GM23338 (cell line): ENCODE data around the gene FOXF1. TPM values are rescaled to one million over a fixed set of nuclear protein-coding genes. Genes with fewer than 3 reads are reported as not detected.

Experiments used
- ATAC-seq: fragments of 200-7000 bp; cut with Tn5 transposase; 3 replicates; pipeline ENCODE4 v1.9.1; 2020
- DNase-seq: peaks from one replicate; pipeline ENCODE4 v3.0.0-alpha.2; 2015; ENCODE audit warnings: low spot score
- H2AFZ ChIP-seq: fragments of 200-600 bp; sonication (generic); 2 replicates; pipeline ENCODE4 v1.8.0; 2016; ENCODE audit warnings: antibody characterized with exemption, mild to moderate bottlenecking, moderate library complexity
- H3F3A ChIP-seq: fragments of 200-600 bp; sonication (generic); replicated peaks from 2 replicates; pipeline ENCODE4 v1.8.0; 2017; ENCODE audit warnings: antibody characterized with exemption, mixed run types, low read depth
- H3K27ac ChIP-seq: fragments of 200-600 bp; sonication (generic); 2 replicates; pipeline ENCODE4 v1.6.1; 2016; ENCODE audit warnings: low read depth
- H3K27me3 ChIP-seq: fragments of 200-600 bp; sonication (generic); 2 replicates; pipeline ENCODE4 v1.8.0; 2016; ENCODE audit warnings: mild to moderate bottlenecking, mixed run types, moderate library complexity; ENCODE audit not compliant: insufficient read depth
- H3K36me3 ChIP-seq: fragments of 200-600 bp; sonication (generic); 2 replicates; pipeline ENCODE4 v1.8.0; 2016; ENCODE audit warnings: mild to moderate bottlenecking; ENCODE audit not compliant: insufficient read depth
- H3K4me1 ChIP-seq: fragments of 200-600 bp; sonication (generic); 2 replicates; pipeline ENCODE4 v1.8.0; 2016; ENCODE audit warnings: mild to moderate bottlenecking, moderate library complexity; ENCODE audit not compliant: insufficient read depth
- H3K4me2 ChIP-seq: fragments of 200-600 bp; sonication (generic); 2 replicates; pipeline ENCODE4 v1.7.1; 2017; ENCODE audit warnings: mixed run types
- H3K4me3 ChIP-seq: fragments of 200-600 bp; sonication (generic); 2 replicates; pipeline ENCODE4 v1.6.1; 2016; ENCODE audit warnings: mixed run types
- H3K79me2 ChIP-seq: fragments of 200-600 bp; sonication (generic); replicated peaks from 2 replicates; pipeline ENCODE4 v1.8.0; 2017; ENCODE audit warnings: mild to moderate bottlenecking; ENCODE audit not compliant: insufficient read depth
- H3K9me2 ChIP-seq: fragments of 200-600 bp; sonication (generic); 2 replicates; pipeline ENCODE4 v1.8.0; 2017; ENCODE audit not compliant: insufficient read depth
- H4K20me1 ChIP-seq: fragments of 200-600 bp; sonication (generic); replicated peaks from 2 replicates; pipeline ENCODE4 v1.8.0; 2017; ENCODE audit warnings: mild to moderate bottlenecking; ENCODE audit not compliant: insufficient read depth
- H3K27ac Mint-ChIP-seq: 2 replicates; pipeline ENCODE4 v1.8.0; 2020; ENCODE audit warnings: inconsistent platforms, mild to moderate bottlenecking, moderate library complexity, mixed read lengths
- H3K27me3 Mint-ChIP-seq: 3 replicates; pipeline ENCODE4 v1.8.0; 2022; ENCODE audit warnings: low read depth, mild to moderate bottlenecking, moderate library complexity, mixed read lengths, inconsistent platforms; ENCODE audit not compliant: insufficient read depth, poor library complexity
- H3K36me3 Mint-ChIP-seq: 3 replicates; pipeline ENCODE4 v1.8.0; 2021; ENCODE audit warnings: low read depth, mild to moderate bottlenecking, inconsistent platforms, moderate library complexity, mixed read lengths
- H3K4me1 Mint-ChIP-seq: 3 replicates; pipeline ENCODE4 v1.8.0; 2020; ENCODE audit warnings: mild to moderate bottlenecking, inconsistent platforms, mixed read lengths
- H3K4me3 Mint-ChIP-seq: 3 replicates; pipeline ENCODE4 v1.8.0; 2021; ENCODE audit warnings: moderate library complexity, mild to moderate bottlenecking, inconsistent platforms, mixed read lengths
- H3K9me3 Mint-ChIP-seq: 3 replicates; pipeline ENCODE4 v1.8.0; 2020; ENCODE audit warnings: moderate library complexity, mild to moderate bottlenecking, inconsistent platforms, mixed read lengths
- CREB1 ChIP-seq: fragments of 250-450 bp; sonication (Bioruptor Pico); IDR thresholded peaks from 2 replicates; pipeline ENCODE4 v1.5.0; 2020; ENCODE audit warnings: low read depth, mild to moderate bottlenecking, moderate library complexity
- CTCF ChIP-seq, 2 experiments: fragments of 200-600 bp in 1 of 2; sonication (generic) in 1 of 2; conservative IDR thresholded peaks; 2 replicates each; pipeline versions ENCODE4 v1.5.1 to v1.6.1; 2016 to 2017; ENCODE audit warnings: antibody characterized with exemption in 2 of 2, low read depth in 2 of 2, mild to moderate bottlenecking in 2 of 2, moderate library complexity in 1 of 2
- ETS1 ChIP-seq: IDR thresholded peaks from 2 replicates; pipeline ENCODE4 v1.6.1; 2016; ENCODE audit warnings: antibody characterized with exemption
- NANOG ChIP-seq: IDR thresholded peaks from 2 replicates; pipeline ENCODE4 v1.6.1; 2016; ENCODE audit warnings: antibody characterized with exemption, borderline replicate concordance
- REST ChIP-seq: IDR thresholded peaks from one replicate; pipeline ENCODE4 v1.6.1; 2018; ENCODE audit warnings: antibody characterized with exemption; ENCODE audit not compliant: unreplicated experiment
- STAT1 ChIP-seq: IDR thresholded peaks from one replicate; pipeline ENCODE4 v1.6.1; 2016; ENCODE audit warnings: antibody characterized with exemption; ENCODE audit not compliant: unreplicated experiment
- ZNF331 ChIP-seq: fragments of 250-450 bp; sonication (Bioruptor Pico); IDR thresholded peaks from 2 replicates; pipeline ENCODE4 v1.5.0; 2020; ENCODE audit warnings: low read depth, mild to moderate bottlenecking, moderate library complexity
- ZNF462 ChIP-seq: fragments of 250-450 bp; sonication (Bioruptor Pico); IDR thresholded peaks from 2 replicates; pipeline ENCODE4 v1.5.0; 2020; ENCODE audit warnings: mild to moderate bottlenecking, moderate library complexity
- polyA plus RNA-seq: library from polyadenylated mRNA; unstranded; fragments of >200 nt; fragmentation: Nextera tagmentation; extraction: Ambion mirVana; gene quantifications from 2 replicates; pipeline ENCODE4 v1.2.1, GENCODE V29; 2016
- total RNA-seq: library from RNA; depleted of rRNA; stranded (reverse); fragments of >200 nt; shearing (Covaris generic); gene quantifications from 2 replicates; pipeline ENCODE4 v1.2.3, GENCODE V29; 2014

The FOXF1 gene
- total and polyA plus RNA-seq, 2 experiments from 2014 or later, result 0.10 to 0.15 TPM

- TF ChIP-seq ZNF462, result no peak
- no peak for TF ChIP-seq STAT1
- TF ChIP-seq NANOG, result no peak
Measured at GRCh38 chr16:86533076-86533475, 22.7 kb downstream of the FOXF1 start (continued).

- Histone ChIP-seq H3K9me2 (no peaks in the 10 kb centered on the region), H3K79me2 (no peaks in the 10 kb centered on the region), H2AFZ (no peak overlapping the region), H3K27me3 (no peaks in the 10 kb centered on the region), H4K20me1 (no peaks in the 10 kb centered on the region), H3K4me3 (no peak overlapping the region), H3F3A (no peaks in the 10 kb centered on the region), H3K4me1 (0 out of 2 replicates have a peak, but pooled peaks cover 3% of the 10 kb centered on the region), H3K4me2 (no peak overlapping the region), H3K36me3 (no peaks in the 10 kb centered on the region), H3K27ac (no peak overlapping the region)
- Mint-ChIP-seq H3K4me3 (no peak overlapping the region), H3K36me3 (peaks cover 5% of the 10 kb centered on the region; the same call in 1 of the 3 replicates), H3K4me1 (no peaks in the 10 kb centered on the region), H3K9me3 (no peaks in the 10 kb centered on the region; the same call in 2 of the 3 replicates), H3K27ac (no peak overlapping the region), H3K27me3 (peaks cover 6% of the 10 kb centered on the region)
- DNase-seq (no peak), ATAC-seq (no peak)
- TF ChIP-seq STAT1 (no peak), ETS1 (no peak), CREB1 (no peak), CTCF (conservative IDR thresholded peaks at IDR 0.05; ENCODE audit: low read depth in 2 of 2) (no peak), REST (no peak), ZNF331 (no peak)
Measured at GRCh38 chr16:86533767-86534351, 23.5 kb downstream of the FOXF1 start.
